AG10803 (cell line): ENCODE measurements around the gene CD276.

Experiments
- DNase-seq: peaks from one replicate; pipeline ENCODE4 v3.0.0; 2010; ENCODE audit warnings: low read depth
- H3K4me3 ChIP-seq: 2 replicates; pipeline ENCODE4 v1.5.1; 2011; ENCODE audit warnings: mild to moderate bottlenecking, low read length, control low read depth
- CTCF ChIP-seq: conservative IDR thresholded peaks from 2 replicates; pipeline ENCODE4 v1.5.1; 2011; ENCODE audit warnings: mild to moderate bottlenecking, low read length, control low read depth, inconsistent platforms

The CD276 gene

GRCh38 chr15:73753250-73754130, 69.3 kb downstream of the CD276 start, which contains the start of gene INSYN1:
Gene INSYN1 (minus strand): TSS chr15:73753351. CDS start chr15:73751130, 2,221 bp downstream.
- peak; percentile 48 for DNase-seq
- no peak for TF ChIP-seq CTCF
- peak within 1 kb of the TSS; percentile 58 for H3K4me3 ChIP-seq

DNA sequence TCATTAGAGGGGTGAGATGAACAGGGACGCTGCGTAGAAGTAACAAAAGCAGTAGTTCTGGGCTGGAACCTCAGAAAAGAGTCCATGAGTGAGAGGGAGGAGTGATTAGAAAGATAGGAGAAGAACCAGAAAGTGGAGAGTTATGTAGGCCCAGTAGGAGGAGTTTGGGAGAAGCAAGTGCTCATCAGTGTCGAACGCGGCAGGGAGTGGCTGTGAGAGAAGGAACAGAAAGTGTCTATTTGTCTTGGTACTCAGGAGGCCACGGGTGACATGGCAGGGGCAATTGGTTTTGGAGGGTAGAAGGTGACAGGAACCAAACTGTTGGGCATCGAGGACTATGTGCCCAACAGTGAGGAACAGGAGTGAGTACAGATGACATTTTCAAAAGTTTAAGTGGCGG, 70.3 kb downstream of the CD276 start:
- no peak for DNase-seq
- TF ChIP-seq CTCF: no peak
- no peak overlapping the region for H3K4me3 ChIP-seq

DNA sequence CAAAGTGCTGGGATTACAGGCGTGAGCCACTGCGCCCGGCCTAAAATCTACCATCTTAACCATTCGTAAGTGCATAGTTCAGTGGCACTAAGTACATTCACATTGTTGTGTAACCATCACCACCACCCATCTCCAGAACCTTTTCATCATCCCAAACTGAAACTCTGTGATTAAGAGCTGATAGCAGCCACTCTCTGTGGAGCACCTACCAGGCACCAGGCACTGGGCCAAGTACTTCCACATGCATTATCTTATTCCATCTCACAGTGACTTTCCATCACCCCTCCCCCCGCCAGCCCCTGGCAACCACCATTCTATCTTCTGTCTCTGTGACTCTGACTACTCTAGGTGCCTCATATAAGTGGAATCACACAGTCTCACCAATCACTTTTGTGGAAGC, 71.3 kb downstream of the CD276 start:
- H3K4me3 ChIP-seq: no peak overlapping the region
- no peak for DNase-seq
- no peak for TF ChIP-seq CTCF

- TF ChIP-seq CTCF: no peak
- no peak for DNase-seq
- H3K4me3 ChIP-seq: no peak overlapping the region
Observed at GRCh38 chr15:73755946-73756345, 71.8 kb downstream of the CD276 start.

- TF ChIP-seq CTCF: no peak
- no peak for DNase-seq
- no peak overlapping the region for H3K4me3 ChIP-seq
Observed at GRCh38 chr15:73756390-73756789, 72.2 kb downstream of the CD276 start.

DNA sequence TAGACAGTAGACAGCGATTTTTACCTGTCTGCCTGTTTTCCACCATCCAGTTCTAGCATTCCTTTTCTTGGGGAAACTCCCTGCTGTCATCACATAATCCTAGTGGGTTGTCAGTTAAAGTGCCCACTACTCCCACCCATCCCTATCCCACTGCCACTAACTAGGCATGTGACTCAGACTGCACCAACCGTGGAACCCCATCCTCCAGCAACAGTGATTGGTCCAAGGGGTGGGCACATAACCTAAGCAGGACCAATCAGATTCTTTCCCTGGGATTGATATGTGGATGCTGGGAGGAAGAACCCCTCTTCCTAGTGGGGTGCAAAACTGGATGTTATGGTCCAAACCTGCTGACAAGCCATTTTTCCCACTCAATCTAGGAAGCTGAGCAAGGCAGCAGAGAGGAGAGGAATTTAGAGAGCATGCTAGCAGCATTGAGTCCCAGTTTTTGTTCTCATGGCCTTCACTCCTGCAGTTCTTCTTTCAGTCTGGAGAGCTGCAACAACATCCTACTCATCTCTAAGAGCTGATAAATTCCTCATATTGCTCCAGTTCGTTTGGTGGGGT, 72.8 kb downstream of the CD276 start:
- no peak for TF ChIP-seq CTCF
- no peak for DNase-seq
- no peak overlapping the region for H3K4me3 ChIP-seq

DNA sequence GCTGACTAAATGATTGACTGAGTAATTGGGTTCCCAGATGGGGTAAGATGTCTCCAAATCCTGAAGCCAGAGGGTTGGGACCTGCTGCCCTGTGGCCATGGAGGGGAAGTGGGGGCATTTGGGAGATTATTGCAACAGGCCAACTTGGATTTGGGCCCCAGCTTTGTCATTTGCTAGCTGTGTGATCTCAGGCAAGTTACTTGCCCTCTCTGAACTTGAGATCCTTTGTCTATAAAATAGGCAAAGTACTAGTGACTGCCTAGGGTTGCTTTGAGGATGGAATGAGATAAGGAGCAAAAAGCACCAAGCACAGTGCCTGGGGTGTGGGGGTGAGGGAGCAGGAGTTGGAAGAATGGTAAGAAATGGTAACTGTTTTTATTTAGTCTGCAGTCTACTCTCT, 73.4 kb downstream of the CD276 start:
- TF ChIP-seq CTCF: no peak
- no peak overlapping the region for H3K4me3 ChIP-seq
- DNase-seq: no peak
